H1 (cell line): Measurements from ENCODE around the gene TEAD4. TPM values are rescaled to one million over a fixed set of nuclear protein-coding genes. Genes with fewer than 3 reads are reported as not detected.

Source experiments
- CHD7 ChIP-seq: fragments of 300-600 bp; sonication (generic); IDR thresholded peaks from 2 replicates; pipeline ENCODE4 v1.7.1; 2012; ENCODE audit warnings: low read length, moderate library complexity, mild to moderate bottlenecking, inconsistent platforms; ENCODE audit not compliant: insufficient replicate concordance
- FOSL1 ChIP-seq: IDR thresholded peaks from 2 replicates; pipeline ENCODE4 v1.6.1; 2011; ENCODE audit warnings: mild to moderate bottlenecking, low read depth, low read length, moderate library complexity; ENCODE audit not compliant: insufficient read depth
- JUN ChIP-seq: IDR thresholded peaks from 2 replicates; pipeline ENCODE4 v1.6.1; 2011; ENCODE audit warnings: low read depth, mild to moderate bottlenecking, improper control_type of control experiment, low read length
- KDM5A ChIP-seq: fragments of 200-600 bp; IDR thresholded peaks from 2 replicates; pipeline ENCODE4 v1.7.1; 2012; ENCODE audit warnings: mild to moderate bottlenecking, low read length, inconsistent platforms, mixed read lengths
- TAF7 ChIP-seq: optimal IDR thresholded peaks from 2 replicates; pipeline ENCODE3; 2011; ENCODE audit warnings: low read depth, mild to moderate bottlenecking, inconsistent platforms, low read length, moderate library complexity, borderline replicate concordance
- TEAD4 ChIP-seq: IDR thresholded peaks from 2 replicates; pipeline ENCODE4 v1.6.1; 2012; ENCODE audit warnings: low read depth, low read length, inconsistent platforms, mixed read lengths
- YY1 ChIP-seq: IDR thresholded peaks from 2 replicates; pipeline ENCODE4 v1.6.1; 2011; ENCODE audit warnings: low read depth, mild to moderate bottlenecking, low read length
- polyA plus RNA-seq, 7 experiments: library from polyadenylated mRNA; depleted of rRNA in 3 of 7; stranded (reverse) in 5 of 7; unstranded in 2 of 7; fragments of >200 nt in 5 of 7; fragments of 200-250 nt in 2 of 7; gene quantifications; 1 replicate in 5 of 7; 2 replicates in 1 of 7; 4 replicates in 1 of 7; pipeline versions ENCODE4 v1.2.1 to v1.2.3, GENCODE V29; 2011 to 2013; ENCODE audit warnings: missing spikeins in 2 of 7, mixed read lengths in 2 of 7
- total RNA-seq: library from RNA; stranded (reverse); fragmentation: NEBNext Ultra II Directional; extraction: Animal tissue kit (Norgen Biotek cat#: 25700); gene quantifications from 2 replicates; pipeline ENCODE4 v1.2.1, GENCODE V29; 2021
- TF ChIP-seq, protein P1 (sequence below), 3 experiments: IDR thresholded peaks; 1 replicate in 2 of 3; 2 replicates in 1 of 3; pipeline versions ENCODE4 v1.5.1 to v1.6.1; 2011; ENCODE audit warnings: low read length in 3 of 3, mild to moderate bottlenecking in 3 of 3, inconsistent platforms in 2 of 3, low read depth in 1 of 3, moderate library complexity in 1 of 3; ENCODE audit not compliant: insufficient read depth in 1 of 3; ENCODE audit errors: control extremely low read depth in 1 of 3

Gene TEAD4
- total and polyA plus RNA-seq, 2 of the 8 experiments (the other 6 are each of a cell fraction or from before 2014, with no cell fraction given) = 56.7 to 116 TPM

GRCh38 chr12:2944401-2945047 lies 14.7 kb upstream of the TEAD4 start (continued):
- TF ChIP-seq CHD7 (no peak), TAF7 (no peak), KDM5A (no peak), JUN (no peak), TEAD4 (peak; percentile 92), YY1 (peak; percentile 43; the same call in 1 of the 2 replicates), FOSL1 (no peak)
- TF ChIP-seq, protein P1, sequence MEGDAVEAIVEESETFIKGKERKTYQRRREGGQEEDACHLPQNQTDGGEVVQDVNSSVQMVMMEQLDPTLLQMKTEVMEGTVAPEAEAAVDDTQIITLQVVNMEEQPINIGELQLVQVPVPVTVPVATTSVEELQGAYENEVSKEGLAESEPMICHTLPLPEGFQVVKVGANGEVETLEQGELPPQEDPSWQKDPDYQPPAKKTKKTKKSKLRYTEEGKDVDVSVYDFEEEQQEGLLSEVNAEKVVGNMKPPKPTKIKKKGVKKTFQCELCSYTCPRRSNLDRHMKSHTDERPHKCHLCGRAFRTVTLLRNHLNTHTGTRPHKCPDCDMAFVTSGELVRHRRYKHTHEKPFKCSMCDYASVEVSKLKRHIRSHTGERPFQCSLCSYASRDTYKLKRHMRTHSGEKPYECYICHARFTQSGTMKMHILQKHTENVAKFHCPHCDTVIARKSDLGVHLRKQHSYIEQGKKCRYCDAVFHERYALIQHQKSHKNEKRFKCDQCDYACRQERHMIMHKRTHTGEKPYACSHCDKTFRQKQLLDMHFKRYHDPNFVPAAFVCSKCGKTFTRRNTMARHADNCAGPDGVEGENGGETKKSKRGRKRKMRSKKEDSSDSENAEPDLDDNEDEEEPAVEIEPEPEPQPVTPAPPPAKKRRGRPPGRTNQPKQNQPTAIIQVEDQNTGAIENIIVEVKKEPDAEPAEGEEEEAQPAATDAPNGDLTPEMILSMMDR (IDR thresholded peaks at IDR 0.05; ENCODE audit: control extremely low read depth in 1 of 3, insufficient read depth in 1 of 3, low read depth in 1 of 3, low read length in 3 of 3) = peak; percentile 93 to 100 (median 98)
